ENCODE data around the gene LDB2. TPM values are rescaled to one million over a fixed set of nuclear protein-coding genes. Genes with fewer than 3 reads are reported as not detected.

Gene LDB2
- polyA plus RNA-seq, 2 of the 4 experiments (the other 2 are of a cell fraction) = not detected

- TF ChIP-seq, protein P1, sequence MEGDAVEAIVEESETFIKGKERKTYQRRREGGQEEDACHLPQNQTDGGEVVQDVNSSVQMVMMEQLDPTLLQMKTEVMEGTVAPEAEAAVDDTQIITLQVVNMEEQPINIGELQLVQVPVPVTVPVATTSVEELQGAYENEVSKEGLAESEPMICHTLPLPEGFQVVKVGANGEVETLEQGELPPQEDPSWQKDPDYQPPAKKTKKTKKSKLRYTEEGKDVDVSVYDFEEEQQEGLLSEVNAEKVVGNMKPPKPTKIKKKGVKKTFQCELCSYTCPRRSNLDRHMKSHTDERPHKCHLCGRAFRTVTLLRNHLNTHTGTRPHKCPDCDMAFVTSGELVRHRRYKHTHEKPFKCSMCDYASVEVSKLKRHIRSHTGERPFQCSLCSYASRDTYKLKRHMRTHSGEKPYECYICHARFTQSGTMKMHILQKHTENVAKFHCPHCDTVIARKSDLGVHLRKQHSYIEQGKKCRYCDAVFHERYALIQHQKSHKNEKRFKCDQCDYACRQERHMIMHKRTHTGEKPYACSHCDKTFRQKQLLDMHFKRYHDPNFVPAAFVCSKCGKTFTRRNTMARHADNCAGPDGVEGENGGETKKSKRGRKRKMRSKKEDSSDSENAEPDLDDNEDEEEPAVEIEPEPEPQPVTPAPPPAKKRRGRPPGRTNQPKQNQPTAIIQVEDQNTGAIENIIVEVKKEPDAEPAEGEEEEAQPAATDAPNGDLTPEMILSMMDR (IDR thresholded peaks at IDR 0.05) = no peak
- TF ChIP-seq EP300 (IDR thresholded peaks at IDR 0.05) = no peak
- no peak for TF ChIP-seq JUN (IDR thresholded peaks at IDR 0.05)
- TF ChIP-seq PHF8 (IDR thresholded peaks at IDR 0.05; ENCODE audit: borderline replicate concordance, low read depth) = no peak
- TF ChIP-seq CHD2 (IDR thresholded peaks at IDR 0.05; ENCODE audit: low read length, partially characterized antibody) = no peak
- no peak for TF ChIP-seq MAZ (IDR thresholded peaks at IDR 0.05; ENCODE audit: borderline replicate concordance, low read depth, low read length)
- no peak for TF ChIP-seq TP53 (CRISPR knock-in tag; IDR thresholded peaks at IDR 0.05)
- TF ChIP-seq FOSB (CRISPR knock-in tag; IDR thresholded peaks at IDR 0.05) = no peak
- no peak for TF ChIP-seq BHLHE40 (IDR thresholded peaks at IDR 0.05; ENCODE audit: low read depth, low read length)
- TF ChIP-seq EHMT2 (IDR thresholded peaks at IDR 0.05; ENCODE audit: low read depth) = no peak
- TF ChIP-seq ZSCAN20 (CRISPR knock-in tag; IDR thresholded peaks at IDR 0.05) = no peak
Observed at GRCh38 chr4:16820329-16820728, 78.1 kb downstream of the LDB2 start (continued).

GRCh38 chr4:16819652-16820051 is 78.8 kb downstream of the LDB2 start:
- no peak overlapping the region for H3K4me3 ChIP-seq
- no peak for DNase-seq (ENCODE audit: low read depth in 1 of 2, low spot score in 1 of 2)
- H3K27ac ChIP-seq = no peak overlapping the region
- H3K4me2 ChIP-seq = no peak overlapping the region
- WGBS (ENCODE audit: missing lambda C conversion rate) = 28% methylated on average over 3 of the region's 3 CpGs
- TF ChIP-seq ZNF302 (CRISPR knock-in tag; IDR thresholded peaks at IDR 0.05) (no peak), MAFK (IDR thresholded peaks at IDR 0.05; ENCODE audit: partially characterized antibody) (peak; percentile 68), HOXB13 (CRISPR knock-in tag; IDR thresholded peaks at IDR 0.05; ENCODE audit: low read depth) (no peak), MAZ (IDR thresholded peaks at IDR 0.05; ENCODE audit: borderline replicate concordance, low read depth, low read length) (no peak), TFCP2L1 (CRISPR knock-in tag; IDR thresholded peaks at IDR 0.05) (no peak), RARB (CRISPR knock-in tag; IDR thresholded peaks at IDR 0.05) (no peak), ATOH8 (CRISPR knock-in tag; IDR thresholded peaks at IDR 0.05; ENCODE audit: low read depth) (no peak), ZC3H11A (IDR thresholded peaks at IDR 0.05) (no peak)
- no peak for ATAC-seq
- ChIA-PET POLR2A (no interaction called here), CTCF (no interaction called here)
- H3K9me3 ChIP-seq = no peaks in the 10 kb centered on the region
- H3K4me1 ChIP-seq = no peaks in the 10 kb centered on the region
- no peak for FAIRE-seq

- H3K4me3 ChIP-seq = no peak overlapping the region
- WGBS (ENCODE audit: missing lambda C conversion rate) = 0% methylated on average over 3 of the region's 3 CpGs
- H3K4me2 ChIP-seq = no peak overlapping the region
- FAIRE-seq (no peak), ATAC-seq (no peak), DNase-seq (ENCODE audit: low read depth in 1 of 2, low spot score in 1 of 2) (no peak)
- no peak overlapping the region for H3K27ac ChIP-seq
- ChIA-PET CTCF (no interaction called here), POLR2A (no interaction called here)
- no peaks in the 10 kb centered on the region for H3K9me3 ChIP-seq
- TF ChIP-seq MAFK (IDR thresholded peaks at IDR 0.05; ENCODE audit: partially characterized antibody) (no peak), FOXS1 (CRISPR knock-in tag; IDR thresholded peaks at IDR 0.05) (no peak), EP300 (IDR thresholded peaks at IDR 0.05) (no peak), MYC (IDR thresholded peaks at IDR 0.05; ENCODE audit: borderline replicate concordance, low read length) (no peak), HES2 (IDR thresholded peaks at IDR 0.05) (no peak), RAD21 (conservative IDR thresholded peaks at IDR 0.05 in 1 of 2, IDR thresholded peaks at IDR 0.05 in 1 of 2) (no peak), CBX2 (IDR thresholded peaks at IDR 0.05; ENCODE audit: borderline replicate concordance, low read depth) (no peak), ELK1 (IDR thresholded peaks at IDR 0.05; ENCODE audit: low read depth, low read length) (no peak), SREBF2 (IDR thresholded peaks at IDR 0.05) (no peak), EHMT2 (IDR thresholded peaks at IDR 0.05; ENCODE audit: low read depth) (no peak)
- TF ChIP-seq, protein P2, sequence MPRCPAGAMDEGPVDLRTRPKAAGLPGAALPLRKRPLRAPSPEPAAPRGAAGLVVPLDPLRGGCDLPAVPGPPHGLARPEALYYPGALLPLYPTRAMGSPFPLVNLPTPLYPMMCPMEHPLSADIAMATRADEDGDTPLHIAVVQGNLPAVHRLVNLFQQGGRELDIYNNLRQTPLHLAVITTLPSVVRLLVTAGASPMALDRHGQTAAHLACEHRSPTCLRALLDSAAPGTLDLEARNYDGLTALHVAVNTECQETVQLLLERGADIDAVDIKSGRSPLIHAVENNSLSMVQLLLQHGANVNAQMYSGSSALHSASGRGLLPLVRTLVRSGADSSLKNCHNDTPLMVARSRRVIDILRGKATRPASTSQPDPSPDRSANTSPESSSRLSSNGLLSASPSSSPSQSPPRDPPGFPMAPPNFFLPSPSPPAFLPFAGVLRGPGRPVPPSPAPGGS (IDR thresholded peaks at IDR 0.05) = no peak
- TF ChIP-seq, protein P1 (IDR thresholded peaks at IDR 0.05) = no peak
- TF ChIP-seq, protein P3, sequence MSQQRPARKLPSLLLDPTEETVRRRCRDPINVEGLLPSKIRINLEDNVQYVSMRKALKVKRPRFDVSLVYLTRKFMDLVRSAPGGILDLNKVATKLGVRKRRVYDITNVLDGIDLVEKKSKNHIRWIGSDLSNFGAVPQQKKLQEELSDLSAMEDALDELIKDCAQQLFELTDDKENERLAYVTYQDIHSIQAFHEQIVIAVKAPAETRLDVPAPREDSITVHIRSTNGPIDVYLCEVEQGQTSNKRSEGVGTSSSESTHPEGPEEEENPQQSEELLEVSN (IDR thresholded peaks at IDR 0.05; ENCODE audit: borderline replicate concordance, low read depth) = no peak
- no peaks in the 10 kb centered on the region for H3K4me1 ChIP-seq
Observed at GRCh38 chr4:16818005-16818404, 80.4 kb downstream of the LDB2 start.

Data from A549 (cell line).